Activated CD8-positive, alpha-beta memory T cell treated with anti-CD3 and anti-CD28 coated beads, Interleukin-2, amount 50 U/mL, for 48 hours (primary cell): ENCODE data around the gene ARHGEF38.
"Not testable (repeated sequence)": the region's sequence is repeated elsewhere in the genome, so short reads cannot be mapped to it uniquely, and the experiment has no call there.

ENCODE experiments used
- DNase-seq: peaks from one replicate; pipeline ENCODE4 v3.0.0-alpha.2; 2020

The ARHGEF38 gene

GRCh38 chr4:105558277-105558676 is 5.9 kb downstream of the ARHGEF38 start:
- DNase-seq, result no peak

- no peak for DNase-seq
These were observed 8.0 kb downstream of the ARHGEF38 start for GRCh38 chr4:105560421-105560848.

GRCh38 chr4:105563352-105563751 is 10.9 kb downstream of the ARHGEF38 start:
- DNase-seq, result no peak

- DNase-seq, result no peak
These were observed 16.2 kb downstream of the ARHGEF38 start for GRCh38 chr4:105568584-105568983.

DNA sequence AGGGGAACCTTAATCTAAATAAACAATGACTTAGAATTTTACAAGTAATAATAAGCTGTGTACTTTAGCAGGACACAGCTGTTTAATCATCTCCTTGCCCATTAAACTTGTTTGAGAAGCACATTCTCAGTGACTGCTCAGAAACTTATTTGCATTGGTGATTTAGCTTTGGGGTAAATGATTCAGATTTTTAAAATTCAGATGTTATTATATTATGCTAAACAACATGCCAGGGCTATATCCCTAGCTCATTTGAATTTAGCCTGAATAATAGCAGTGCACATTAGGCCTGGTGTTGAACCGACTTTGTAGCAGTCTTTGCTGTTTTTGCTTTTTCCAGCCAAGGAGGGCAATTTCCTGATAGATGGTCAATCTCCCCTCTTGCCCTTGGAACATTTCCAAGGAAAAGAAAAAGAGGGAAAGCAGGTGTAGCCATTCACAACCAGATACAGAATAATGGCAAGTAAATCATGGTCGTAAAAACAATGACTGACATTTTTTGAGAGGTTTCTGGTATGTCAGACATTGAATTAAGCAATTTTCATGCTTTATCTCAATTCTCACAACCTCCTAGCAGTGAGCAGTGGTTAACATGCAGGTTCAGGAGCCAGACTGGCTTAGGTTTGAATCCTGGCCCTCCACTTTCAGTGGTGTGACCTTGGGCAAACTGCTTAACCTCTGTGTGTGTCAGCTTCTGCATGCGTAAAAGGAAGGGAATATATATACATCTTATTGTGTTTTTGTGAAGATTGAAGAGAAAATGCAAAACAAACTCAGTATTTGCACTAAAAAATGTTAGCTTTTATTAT is 16.8 kb downstream of the ARHGEF38 start:
- no peak for DNase-seq

GRCh38 chr4:105569866-105570236 is 17.4 kb downstream of the ARHGEF38 start:
- DNase-seq, result no peak

- DNase-seq, result no peak
These were observed 19.9 kb downstream of the ARHGEF38 start for GRCh38 chr4:105572296-105572695.

DNA sequence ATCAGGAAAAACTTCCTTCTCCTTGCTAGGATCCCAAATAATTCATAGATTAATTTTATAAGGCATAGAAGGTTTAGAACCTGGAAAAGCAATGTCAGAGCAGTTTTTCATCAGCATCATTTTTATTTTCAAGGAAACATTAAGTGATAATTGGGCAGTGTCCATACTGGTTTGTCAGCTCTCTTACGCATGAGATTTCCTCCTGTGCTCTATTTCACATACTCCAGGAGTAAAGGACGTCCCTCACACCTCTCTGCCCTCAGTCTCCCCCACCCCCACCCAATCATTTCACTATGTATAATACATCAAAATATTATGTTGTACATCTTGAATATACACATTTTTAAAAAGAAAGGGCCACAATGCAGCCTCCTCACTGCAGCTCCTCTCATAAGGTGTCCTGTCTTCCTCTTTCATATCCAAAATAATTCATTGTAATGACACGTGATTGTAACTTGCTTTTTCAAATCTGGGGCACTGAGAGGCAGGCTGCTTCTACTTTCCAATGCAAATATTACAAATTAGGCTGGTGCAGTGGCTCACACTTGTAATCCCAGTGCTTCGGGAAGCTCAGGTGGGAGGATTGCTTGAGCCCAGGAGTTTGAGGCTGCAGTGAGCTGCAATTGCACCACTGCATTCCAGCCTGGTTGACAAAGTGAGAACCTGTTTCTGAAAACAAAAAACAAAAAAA is 34.4 kb downstream of the ARHGEF38 start:
- DNase-seq, result no peak

- no peak for DNase-seq
These were observed 35.4 kb downstream of the ARHGEF38 start for GRCh38 chr4:105587841-105588240.

- no peak for DNase-seq
These were observed 35.8 kb downstream of the ARHGEF38 start for GRCh38 chr4:105588252-105588651.

DNA sequence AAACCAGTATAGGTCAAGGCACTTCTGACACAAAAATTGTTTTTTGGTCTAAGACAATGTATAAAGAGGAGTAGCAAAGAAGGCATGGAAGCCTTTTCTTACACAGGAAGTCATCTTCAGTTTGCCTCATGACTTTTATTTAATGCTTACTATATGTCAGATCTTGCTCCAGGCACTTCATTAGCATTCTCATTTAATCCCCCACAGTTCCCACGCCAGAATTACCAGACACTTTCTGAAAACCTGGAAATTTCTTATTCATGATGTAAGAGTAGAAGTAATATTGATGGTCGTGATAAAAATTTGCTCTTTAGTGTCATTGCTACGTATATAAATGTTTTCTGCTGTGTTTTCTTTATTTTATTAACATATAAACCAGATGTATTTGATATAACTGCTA is 39.2 kb downstream of the ARHGEF38 start:
- DNase-seq, result no peak

DNA sequence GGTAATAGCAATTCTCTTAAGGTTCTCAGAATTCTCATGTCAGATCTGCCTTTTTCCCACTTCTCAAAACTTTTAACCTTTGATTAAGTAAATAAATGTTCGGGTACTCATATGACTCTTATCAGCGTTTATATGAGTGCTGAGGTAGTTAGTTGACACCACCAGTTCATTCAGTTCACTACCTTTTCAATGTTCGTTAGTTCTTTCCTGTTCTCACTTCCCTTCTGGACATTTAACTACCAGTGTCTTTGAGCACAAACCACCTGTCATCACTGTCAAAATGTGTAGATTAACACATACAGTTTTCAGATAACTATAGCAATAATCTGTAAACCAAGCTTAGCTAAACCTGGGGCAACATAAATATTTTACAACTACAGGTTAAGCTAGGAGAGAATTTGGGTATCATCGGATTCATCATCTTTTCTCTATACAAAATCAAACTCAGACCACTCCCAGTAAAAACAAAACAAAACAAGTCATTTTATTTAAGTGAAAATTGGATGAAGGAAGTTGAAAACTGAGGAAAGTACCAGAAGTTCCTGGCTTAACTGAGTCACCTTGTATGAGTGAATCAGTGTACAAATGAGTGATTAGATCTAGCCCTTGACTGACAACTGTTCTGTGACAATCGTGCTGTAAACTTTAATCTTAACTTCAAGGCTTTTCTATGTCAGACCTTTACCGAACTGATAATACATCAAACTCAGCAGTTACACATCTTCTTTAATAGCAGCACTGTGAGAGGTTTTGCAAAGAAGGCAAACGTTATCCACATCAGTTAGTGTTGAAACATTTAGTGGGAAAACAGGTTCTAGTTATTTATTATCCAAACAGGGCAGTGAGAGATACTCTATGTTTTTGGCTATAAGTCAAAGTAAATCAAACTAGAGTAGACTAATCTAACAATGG is 41.9 kb downstream of the ARHGEF38 start:
- DNase-seq, result no peak

DNA sequence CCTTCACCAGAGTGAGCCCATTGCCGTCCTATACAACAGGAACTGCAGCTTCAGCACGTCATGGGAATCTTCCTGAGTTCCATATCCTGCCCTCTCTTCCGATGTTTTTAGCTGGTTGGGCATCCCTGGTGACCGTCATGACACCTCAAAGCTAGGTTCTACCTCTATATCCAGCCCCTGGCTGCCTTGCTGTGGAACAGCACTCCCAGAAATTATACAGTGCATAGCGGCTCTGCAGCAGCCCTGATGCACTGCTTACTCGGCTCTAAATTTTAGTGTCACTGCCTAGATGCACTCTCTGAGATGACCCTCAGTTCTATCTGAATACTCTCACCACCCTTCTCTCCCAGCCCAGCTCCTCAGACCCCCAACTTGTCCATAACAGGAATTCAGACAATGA is 44.3 kb downstream of the ARHGEF38 start:
- DNase-seq, result no peak

- no peak for DNase-seq
These were observed 45.6 kb downstream of the ARHGEF38 start for GRCh38 chr4:105598052-105598451.

GRCh38 chr4:105598787-105599186 is 46.4 kb downstream of the ARHGEF38 start:
- no peak for DNase-seq

DNA sequence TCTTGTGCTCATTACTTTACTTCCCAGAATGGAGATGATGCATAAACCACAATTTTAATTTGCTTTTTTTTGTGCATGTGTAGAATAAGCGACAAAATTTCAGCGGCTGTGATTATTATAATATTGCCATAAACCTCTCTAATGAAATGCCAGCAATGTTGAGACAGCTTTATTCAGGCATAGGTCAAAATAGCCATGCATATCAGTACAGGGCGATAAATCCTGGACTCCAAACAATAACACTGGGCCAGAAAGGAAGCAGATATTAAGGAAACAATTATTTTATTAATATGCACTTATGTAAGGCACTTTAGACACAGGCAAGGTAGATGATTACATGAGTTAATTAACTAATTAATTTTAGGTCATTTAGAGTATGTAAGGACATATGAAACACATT is 47.1 kb downstream of the ARHGEF38 start:
- no peak for DNase-seq

DNA sequence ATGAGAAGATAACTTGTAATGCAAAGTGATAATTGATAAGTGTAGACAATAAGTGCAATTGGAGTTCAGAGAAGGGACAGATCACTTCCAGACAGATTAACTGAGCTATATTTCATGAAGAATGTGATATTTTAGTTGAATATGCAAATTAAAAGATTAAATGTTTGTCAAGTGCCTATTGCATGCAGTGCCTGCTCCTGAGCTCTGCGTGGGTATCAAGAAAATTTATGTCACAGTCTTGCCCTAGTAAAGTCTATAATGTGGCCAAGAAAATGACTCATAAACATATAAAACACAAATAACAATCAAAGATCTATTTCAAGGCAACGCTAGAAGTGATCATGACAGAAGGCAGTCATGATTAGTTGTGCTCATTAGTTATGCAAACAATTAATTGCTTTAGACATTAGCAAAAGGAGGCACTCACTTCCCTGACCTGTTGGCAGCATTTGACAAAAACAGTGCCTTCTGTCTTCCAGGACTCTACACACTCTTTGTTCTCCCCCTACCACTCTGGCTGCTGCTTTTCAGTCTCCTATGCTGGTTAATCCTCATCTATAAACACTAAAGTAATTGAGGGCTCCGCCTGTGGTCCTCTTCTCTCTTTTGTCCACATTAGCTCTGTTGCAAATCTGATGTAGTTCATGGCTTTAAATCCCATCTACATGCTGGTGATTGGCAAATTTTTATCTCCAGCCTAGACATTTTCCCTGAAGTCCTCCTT is 47.7 kb downstream of the ARHGEF38 start:
- DNase-seq, result no peak

DNA sequence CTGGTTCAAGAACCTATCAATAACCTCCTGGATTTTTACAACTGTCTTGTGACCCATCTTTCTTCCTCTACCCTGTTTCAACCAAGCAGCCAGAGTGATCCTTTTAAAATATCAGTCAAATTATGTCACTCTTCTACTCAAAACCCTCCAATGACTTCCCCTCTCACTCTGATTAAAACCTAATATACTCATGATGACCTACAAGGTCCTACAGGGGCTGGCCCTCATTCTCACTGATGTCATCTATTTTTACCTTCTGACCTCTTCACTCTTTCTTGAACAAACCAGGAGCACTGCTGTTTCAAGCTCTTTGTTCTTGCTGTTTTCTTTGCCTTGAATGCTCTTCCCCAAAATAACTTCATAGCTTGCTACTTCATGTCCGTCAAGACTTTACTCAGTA is 48.5 kb downstream of the ARHGEF38 start:
- no peak for DNase-seq

DNA sequence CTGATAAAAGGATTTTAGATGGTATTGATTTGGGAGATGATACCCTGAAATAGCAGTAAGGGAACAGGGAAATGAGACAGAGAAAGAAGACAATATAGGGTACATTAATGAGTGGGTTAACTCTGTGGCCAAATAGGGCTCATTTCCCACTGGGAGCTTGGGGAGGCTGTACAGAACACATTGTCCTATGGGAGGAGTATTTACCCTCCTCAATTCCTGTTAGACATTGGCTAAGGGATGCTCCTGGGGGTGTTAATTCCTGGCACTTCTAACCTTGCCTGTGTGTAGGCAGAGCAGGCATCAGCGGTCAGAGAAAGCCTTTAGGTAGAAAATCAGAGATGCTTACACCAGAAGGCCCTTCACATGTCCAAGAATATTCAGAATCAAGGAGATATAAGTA is 49.0 kb downstream of the ARHGEF38 start:
- no peak for DNase-seq

DNA sequence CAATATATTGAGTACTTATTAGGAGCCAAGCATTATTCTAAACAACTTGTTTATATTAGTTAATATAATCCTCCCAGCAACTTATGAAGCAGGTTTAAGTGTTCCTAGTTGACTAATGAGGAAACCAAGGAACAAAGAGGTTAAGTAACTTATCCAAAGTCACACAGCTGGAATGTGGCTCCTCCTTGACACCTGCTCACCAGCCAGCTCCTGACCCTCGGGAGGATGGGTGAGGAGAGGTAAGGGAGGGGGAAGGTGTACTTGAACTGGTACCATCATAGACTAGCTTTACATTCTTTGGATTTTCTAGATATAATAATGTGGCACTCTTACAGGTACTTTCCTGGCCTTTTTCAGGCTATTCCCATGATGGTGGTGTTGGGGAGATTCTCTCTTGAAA is 50.7 kb downstream of the ARHGEF38 start:
- no peak for DNase-seq

GRCh38 chr4:105605493-105605892 is 53.1 kb downstream of the ARHGEF38 start:
- DNase-seq, result no peak

DNA sequence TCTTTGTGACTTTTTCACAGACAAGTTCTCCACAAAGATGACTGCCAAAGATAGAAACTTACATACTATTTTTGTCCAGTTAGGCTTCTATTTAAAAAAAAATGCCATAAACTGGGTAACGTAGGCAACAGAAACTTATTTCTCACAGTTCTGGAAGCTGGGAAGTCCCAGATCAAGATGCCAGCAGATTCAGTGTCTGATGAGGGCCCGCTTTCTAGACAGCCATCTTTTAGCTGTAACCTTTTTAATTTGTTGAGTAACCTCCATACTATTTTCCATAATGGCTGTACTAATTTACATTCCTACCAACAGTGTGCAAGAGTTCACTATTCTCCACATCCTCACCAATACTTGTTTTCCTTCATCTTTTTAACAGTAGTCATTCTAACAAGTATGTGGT is 55.5 kb downstream of the ARHGEF38 start:
- DNase-seq, result no peak

DNA sequence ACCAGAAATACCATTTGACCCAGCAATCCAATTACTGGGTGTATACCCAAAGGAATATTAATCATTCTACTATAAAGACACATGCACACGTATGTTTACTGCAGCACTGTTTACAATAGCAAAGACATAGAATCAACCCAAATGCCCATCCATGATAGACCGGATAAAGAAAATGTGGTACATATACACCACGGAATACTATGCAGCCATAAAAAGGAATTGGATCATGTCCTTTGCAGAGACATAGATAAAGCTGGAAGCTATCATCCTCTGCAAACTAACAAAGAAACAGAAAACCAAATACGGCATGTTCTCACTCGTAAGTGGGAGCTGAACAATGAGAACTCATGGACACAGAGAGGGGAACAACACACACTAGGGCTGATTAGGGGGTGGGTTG is 57.4 kb downstream of the ARHGEF38 start:
- DNase-seq, result not testable (repeated sequence)
